Left lung (tissue), 10 donors: ENCODE measurements around the gene CLDN34. TPM values are rescaled to one million over a fixed set of nuclear protein-coding genes. Genes with fewer than 3 reads are reported as not detected.

ENCODE experiments used
- ATAC-seq: fragments of 200-7000 bp; cut with Tn5 transposase; one replicate; pipeline ENCODE4 v1.9.1; 2020; ENCODE audit warnings: moderate library complexity
- DNase-seq, 4 donors: peaks; one replicate each; pipeline ENCODE4 v3.0.0-alpha.2; 2013 to 2020
- H3K27ac ChIP-seq, 2 donors: fragments of 200-600 bp; sonication (generic) in 1 of 2; one replicate each; pipeline versions ENCODE4 v1.5.0 to v1.8.0; 2020 to 2021
- H3K27me3 ChIP-seq, 2 donors: fragments of 200-600 bp; sonication (generic) in 1 of 2; one replicate each; pipeline versions ENCODE4 v1.5.0 to v1.8.0; 2020 to 2021
- H3K36me3 ChIP-seq, 2 donors: fragments of 200-600 bp; sonication (generic) in 1 of 2; one replicate each; pipeline versions ENCODE4 v1.5.0 to v1.8.0; 2020 to 2021
- H3K4me1 ChIP-seq, 2 donors: fragments of 200-600 bp; one replicate each; pipeline ENCODE4 v1.8.0; 2021
- H3K4me3 ChIP-seq, 2 donors: fragments of 200-600 bp; sonication (generic) in 1 of 2; one replicate each; pipeline versions ENCODE4 v1.5.0 to v1.8.0; 2020 to 2021; ENCODE audit warnings: mild to moderate bottlenecking in 1 of 2
- H3K9me3 ChIP-seq, 2 donors: fragments of 200-600 bp; sonication (generic) in 1 of 2; one replicate each; pipeline versions ENCODE4 v1.5.0 to v1.8.0; 2020 to 2021
- intact Hi-C, 2 donors: fragments of 100-400 bp; cut with DNase I; formaldehyde crosslinking; loops; one replicate each; pipeline versions ENCODE4 v1.11.2 to v1.14.2; 2022
- polyA plus RNA-seq, 6 donors: library from polyadenylated mRNA; unstranded; fragments of 120-200 nt; gene quantifications; one replicate each; pipeline ENCODE4 v1.2.1, GENCODE V29; 2013; ENCODE audit not compliant: insufficient read length in 6 of 6
- total RNA-seq, 2 donors: library from RNA; stranded (reverse); fragmentation: NEBNext Ultra II Directional; extraction: Animal tissue kit (Norgen Biotek cat#: 25700); gene quantifications; one replicate each; pipeline ENCODE4 v1.2.1, GENCODE V29; 2021
- TF ChIP-seq, protein P1 (sequence below), 2 donors: fragments of 200-600 bp; sonication (generic) in 1 of 2; IDR thresholded peaks; one replicate each; pipeline versions ENCODE4 v1.5.0 to v1.8.0; 2021; ENCODE audit warnings: antibody characterized with exemption in 2 of 2
- donor health status: DM: no; HTN: yes; CAD: no.
- donor health status: DM: no; HTN: no; CAD: no.

CLDN34 gene
- total and polyA plus RNA-seq, 8 donors, result 0.17 to 0.41 (median 0.20) TPM; not detected in 3

DNA sequence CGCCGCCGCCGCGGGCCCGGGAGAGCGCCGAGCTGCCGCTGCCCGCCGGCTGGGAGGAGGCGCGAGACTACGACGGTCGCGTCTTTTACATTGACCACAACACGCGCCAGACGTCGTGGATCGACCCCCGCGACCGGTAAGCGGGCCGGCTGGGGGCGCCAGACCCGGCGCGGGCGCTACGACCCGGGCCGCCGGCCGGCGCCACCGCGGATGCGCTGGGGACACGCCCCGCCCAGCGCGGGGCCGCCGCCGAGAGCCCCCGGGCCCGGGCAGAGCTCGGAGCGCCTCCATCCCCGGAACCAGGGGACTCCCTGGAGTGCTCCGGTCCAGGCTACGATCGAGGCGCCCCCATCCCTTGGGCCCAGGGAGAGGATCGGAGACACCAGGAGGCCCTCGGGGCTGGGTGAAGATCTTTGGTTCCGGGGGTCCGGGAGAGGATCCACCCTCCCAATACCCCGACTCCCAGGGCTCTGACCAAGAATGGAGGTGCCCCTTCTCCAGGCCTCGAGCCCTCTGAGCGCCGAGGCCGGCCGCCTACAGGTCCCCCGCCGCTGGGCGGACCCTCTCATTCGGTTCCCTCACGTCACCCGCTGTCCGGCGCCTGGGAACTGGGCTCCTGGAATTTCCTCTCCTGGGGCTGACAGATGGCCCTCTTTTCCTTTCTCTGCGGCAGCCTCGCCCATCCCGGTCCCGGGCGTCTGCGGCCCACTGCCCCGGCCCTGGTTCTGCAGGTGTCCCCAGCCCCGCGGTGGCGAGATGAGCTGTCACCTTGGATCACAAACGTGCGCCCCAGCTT lies 48.8 kb downstream of the CLDN34 start:
- Histone ChIP-seq H3K9me3 (no peaks in the 10 kb centered on the region), H3K4me3 (peak overlapping the region; percentile 43 to 55), H3K36me3 (no peaks in the 10 kb centered on the region), H3K27me3 (no peaks in the 10 kb centered on the region), H3K4me1 (peaks cover 0 to 37% of the 10 kb centered on the region in 2 donors), H3K27ac (peak overlapping the region; percentile 74 to 89)
- intact Hi-C loops, result no loop called here
- DNase-seq, result peak in 2 of 4 donors; percentile 45 to 76
- TF ChIP-seq, protein P1, sequence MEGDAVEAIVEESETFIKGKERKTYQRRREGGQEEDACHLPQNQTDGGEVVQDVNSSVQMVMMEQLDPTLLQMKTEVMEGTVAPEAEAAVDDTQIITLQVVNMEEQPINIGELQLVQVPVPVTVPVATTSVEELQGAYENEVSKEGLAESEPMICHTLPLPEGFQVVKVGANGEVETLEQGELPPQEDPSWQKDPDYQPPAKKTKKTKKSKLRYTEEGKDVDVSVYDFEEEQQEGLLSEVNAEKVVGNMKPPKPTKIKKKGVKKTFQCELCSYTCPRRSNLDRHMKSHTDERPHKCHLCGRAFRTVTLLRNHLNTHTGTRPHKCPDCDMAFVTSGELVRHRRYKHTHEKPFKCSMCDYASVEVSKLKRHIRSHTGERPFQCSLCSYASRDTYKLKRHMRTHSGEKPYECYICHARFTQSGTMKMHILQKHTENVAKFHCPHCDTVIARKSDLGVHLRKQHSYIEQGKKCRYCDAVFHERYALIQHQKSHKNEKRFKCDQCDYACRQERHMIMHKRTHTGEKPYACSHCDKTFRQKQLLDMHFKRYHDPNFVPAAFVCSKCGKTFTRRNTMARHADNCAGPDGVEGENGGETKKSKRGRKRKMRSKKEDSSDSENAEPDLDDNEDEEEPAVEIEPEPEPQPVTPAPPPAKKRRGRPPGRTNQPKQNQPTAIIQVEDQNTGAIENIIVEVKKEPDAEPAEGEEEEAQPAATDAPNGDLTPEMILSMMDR (IDR thresholded peaks at IDR 0.05), result no peak
- ATAC-seq, result no peak

DNA sequence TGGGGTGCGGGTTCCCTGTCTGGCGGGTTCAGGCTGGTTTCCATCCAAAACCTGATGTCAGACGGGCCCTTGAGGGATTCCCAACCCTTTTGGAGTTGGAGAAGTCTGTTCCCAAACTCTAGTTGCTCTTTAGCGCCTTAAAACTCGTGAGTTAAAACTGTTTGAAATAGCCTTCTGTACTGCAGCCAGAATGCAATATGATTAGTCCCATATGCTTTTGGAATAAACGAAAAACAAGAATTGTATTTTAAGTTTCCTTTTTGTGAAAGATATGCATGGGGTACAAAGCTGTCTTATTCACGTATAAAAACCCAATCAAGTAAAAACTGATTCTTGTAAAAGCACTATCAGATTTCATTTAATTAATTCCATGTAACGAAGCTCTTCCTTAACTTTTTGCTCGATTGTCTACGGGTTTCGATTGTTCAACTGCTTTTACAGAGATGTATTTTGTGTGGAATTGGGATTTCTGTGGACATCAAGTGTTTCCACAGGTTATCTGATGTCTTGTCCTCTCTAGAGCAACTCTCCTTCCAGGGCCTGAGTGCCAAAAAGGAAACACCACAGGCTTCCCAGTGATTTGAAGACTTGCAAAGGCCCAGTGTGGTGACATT lies 49.5 kb downstream of the CLDN34 start:
- DNase-seq, result peak in 1 of 4 donors; percentile 62
- TF ChIP-seq, protein P1 (IDR thresholded peaks at IDR 0.05), result no peak
- intact Hi-C loops, result no loop called here
- ATAC-seq, result no peak
- Histone ChIP-seq H3K27ac (peak overlapping the region; percentile 74 to 89), H3K36me3 (no peaks in the 10 kb centered on the region), H3K4me3 (peak overlapping the region; percentile 43 to 55), H3K9me3 (no peaks in the 10 kb centered on the region), H3K4me1 (peaks cover 0 to 39% of the 10 kb centered on the region in 2 donors), H3K27me3 (no peaks in the 10 kb centered on the region)

DNA sequence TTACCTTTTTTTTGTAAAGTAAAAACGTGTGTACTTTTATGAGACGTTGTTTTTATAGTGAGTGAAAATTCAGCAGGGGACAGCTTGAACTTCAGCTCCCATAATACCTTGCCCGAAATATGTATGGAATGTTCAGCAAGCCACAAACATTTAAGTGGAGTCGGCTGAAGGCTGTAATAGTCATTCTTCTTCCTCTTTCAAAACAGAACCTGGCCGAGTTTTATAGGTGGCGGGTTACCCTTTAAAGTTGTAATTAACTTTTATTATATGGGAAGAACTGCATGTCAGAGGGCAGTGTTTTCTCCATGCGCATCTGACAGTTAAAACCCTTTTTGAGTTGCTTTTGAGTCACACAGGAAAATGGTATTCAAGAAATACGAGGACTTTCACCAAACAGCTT lies 50.7 kb downstream of the CLDN34 start:
- Histone ChIP-seq H3K36me3 (no peaks in the 10 kb centered on the region), H3K27me3 (no peaks in the 10 kb centered on the region), H3K9me3 (no peaks in the 10 kb centered on the region), H3K27ac (peak overlapping the region; percentile 74 to 89), H3K4me1 (peaks cover 0 to 39% of the 10 kb centered on the region in 2 donors), H3K4me3 (peak overlapping the region in 1 of 2 donors; percentile 55)
- TF ChIP-seq, protein P1 (IDR thresholded peaks at IDR 0.05), result no peak
- ATAC-seq (peak; percentile 16), DNase-seq (no peak)
- intact Hi-C loops, result no loop called here

Other genes with a start within 250 kb of the CLDN34 start
- gene GPR143, start 201.5 kb upstream of the CLDN34 start, total RNA-seq, result 1 to 10 TPM; 1.1 to 1.5 TPM
- 1 to 10 TPM; 4.1 to 7.5 (median 5.4) TPM for gene GPR143, start 201.5 kb upstream of the CLDN34 start, polyA plus RNA-seq
- 1 to 10 TPM; 5.6 to 6.2 TPM for gene SHROOM2, start 180.9 kb upstream of the CLDN34 start, total RNA-seq
- gene SHROOM2, start 180.9 kb upstream of the CLDN34 start, polyA plus RNA-seq, result 10 to 100 TPM; 12.2 to 15.0 (median 14.3) TPM
- gene CLCN4, start 189.6 kb downstream of the CLDN34 start, total RNA-seq, result 10 to 100 TPM in 1 of 2 donors, 1 to 10 TPM in 1; 7.8 to 11.8 TPM
- gene CLCN4, start 189.6 kb downstream of the CLDN34 start, polyA plus RNA-seq, result 1 to 10 TPM; 4.4 to 6.6 (median 5.5) TPM